Measurements from ENCODE around the gene DNAJC17. TPM values are rescaled to one million over a fixed set of nuclear protein-coding genes. Genes with fewer than 3 reads are reported as not detected.

DNAJC17 gene
- total RNA-seq, 1 donor from 2014 or later: 49.3 TPM

DNA sequence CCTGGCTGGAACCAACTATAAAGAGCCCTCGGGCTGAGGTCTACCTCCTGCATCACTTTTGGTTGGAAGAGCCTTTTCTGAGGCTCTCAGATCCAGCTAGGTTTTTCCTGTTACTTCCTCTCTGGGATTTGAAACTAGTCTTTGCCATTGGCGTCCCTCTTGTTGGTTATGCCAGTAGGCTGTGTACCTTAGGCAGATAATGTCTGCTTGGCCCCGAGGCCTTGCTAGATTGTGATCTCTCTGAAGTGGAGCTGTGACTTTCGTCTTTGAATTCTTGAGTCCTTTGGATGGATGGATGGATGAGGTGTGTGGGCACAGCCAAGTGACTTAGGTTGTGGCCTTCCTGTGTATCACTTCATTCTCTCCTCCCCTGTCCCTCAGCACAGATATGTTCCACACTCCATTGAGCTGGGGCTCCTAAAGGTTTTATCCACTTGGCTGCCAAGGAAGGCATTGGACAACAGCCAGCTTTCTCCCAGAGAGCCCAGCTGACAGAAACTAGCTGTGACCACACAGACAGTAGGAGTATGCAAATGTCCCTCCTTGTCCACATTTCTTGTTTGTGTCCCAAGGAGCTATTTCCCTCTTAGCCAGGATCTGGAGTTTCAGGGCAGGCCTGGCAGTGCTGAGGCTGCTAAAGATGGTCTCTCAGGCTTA lies 7.9 kb upstream of the DNAJC17 start:
- TF ChIP-seq, protein P1, sequence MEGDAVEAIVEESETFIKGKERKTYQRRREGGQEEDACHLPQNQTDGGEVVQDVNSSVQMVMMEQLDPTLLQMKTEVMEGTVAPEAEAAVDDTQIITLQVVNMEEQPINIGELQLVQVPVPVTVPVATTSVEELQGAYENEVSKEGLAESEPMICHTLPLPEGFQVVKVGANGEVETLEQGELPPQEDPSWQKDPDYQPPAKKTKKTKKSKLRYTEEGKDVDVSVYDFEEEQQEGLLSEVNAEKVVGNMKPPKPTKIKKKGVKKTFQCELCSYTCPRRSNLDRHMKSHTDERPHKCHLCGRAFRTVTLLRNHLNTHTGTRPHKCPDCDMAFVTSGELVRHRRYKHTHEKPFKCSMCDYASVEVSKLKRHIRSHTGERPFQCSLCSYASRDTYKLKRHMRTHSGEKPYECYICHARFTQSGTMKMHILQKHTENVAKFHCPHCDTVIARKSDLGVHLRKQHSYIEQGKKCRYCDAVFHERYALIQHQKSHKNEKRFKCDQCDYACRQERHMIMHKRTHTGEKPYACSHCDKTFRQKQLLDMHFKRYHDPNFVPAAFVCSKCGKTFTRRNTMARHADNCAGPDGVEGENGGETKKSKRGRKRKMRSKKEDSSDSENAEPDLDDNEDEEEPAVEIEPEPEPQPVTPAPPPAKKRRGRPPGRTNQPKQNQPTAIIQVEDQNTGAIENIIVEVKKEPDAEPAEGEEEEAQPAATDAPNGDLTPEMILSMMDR (IDR thresholded peaks at IDR 0.05): no peak
- Histone ChIP-seq H2AFZ (replicated peaks) (no peak overlapping the region), H3K4me1 (no peaks in the 10 kb centered on the region), H3K27me3 (no peaks in the 10 kb centered on the region), H3K36me3 (no peaks in the 10 kb centered on the region), H4K20me1 (ENCODE audit: low read depth) (no peaks in the 10 kb centered on the region), H3K27ac (no peak overlapping the region), H3F3A (ENCODE audit: low read depth) (no peaks in the 10 kb centered on the region), H3K79me2 (ENCODE audit: low read depth) (no peaks in the 10 kb centered on the region), H3K4me2 (no peak overlapping the region), H3K4me3 (no peak overlapping the region), H3K9me3 (ENCODE audit: low read depth) (no peaks in the 10 kb centered on the region), H3K9ac (no peak overlapping the region)
- H3K27ac Mint-ChIP-seq: no peak overlapping the region
- H3K4me1 Mint-ChIP-seq: no peaks in the 10 kb centered on the region
- H3K27me3 Mint-ChIP-seq (ENCODE audit: insufficient read depth, low read depth): peaks cover 4% of the 10 kb centered on the region
- H3K4me3 Mint-ChIP-seq: no peak overlapping the region
- DNase-seq (ENCODE audit: low spot score): no peak
- H3K36me3 Mint-ChIP-seq: peaks cover 4% of the 10 kb centered on the region
- H3K9me3 Mint-ChIP-seq: no peaks in the 10 kb centered on the region

DNA sequence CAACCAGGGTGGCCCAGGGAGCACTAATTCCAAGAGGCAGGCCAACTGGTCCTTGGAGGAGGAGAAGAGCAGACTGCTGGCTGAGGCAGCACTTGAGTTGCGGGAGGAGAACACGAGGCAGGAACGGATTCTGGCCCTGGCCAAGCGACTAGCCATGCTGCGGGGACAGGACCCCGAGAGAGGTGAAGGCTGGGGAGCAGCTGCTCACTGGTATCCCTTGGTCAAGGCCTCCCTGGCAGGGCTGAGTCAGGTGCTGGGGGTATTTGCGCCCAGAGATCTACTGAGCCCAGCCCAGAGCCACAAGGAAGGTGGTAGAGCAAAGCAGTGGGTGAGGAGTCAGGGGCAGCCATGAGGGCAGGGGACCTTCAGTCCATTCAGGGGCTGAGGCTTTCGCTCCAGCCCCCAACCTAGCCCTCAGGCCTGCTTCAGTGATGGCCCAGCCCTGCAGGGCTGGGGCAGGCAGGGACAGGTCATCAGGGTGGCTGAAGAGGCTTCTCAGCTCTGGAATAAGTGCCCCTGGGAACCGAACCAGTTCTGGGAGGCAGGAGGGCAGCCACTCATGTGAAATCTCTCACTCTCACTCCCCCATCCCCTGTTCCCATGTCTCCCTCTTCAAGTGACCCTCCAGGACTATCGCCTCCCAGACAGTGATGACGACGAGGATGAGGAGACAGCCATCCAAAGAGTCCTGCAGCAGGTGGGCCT lies 5.6 kb upstream of the DNAJC17 start:
- Histone ChIP-seq H3F3A (ENCODE audit: low read depth) (no peaks in the 10 kb centered on the region), H3K9ac (no peak overlapping the region), H3K27ac (no peak overlapping the region), H3K79me2 (ENCODE audit: low read depth) (no peaks in the 10 kb centered on the region), H3K36me3 (no peaks in the 10 kb centered on the region), H3K4me2 (no peak overlapping the region), H2AFZ (replicated peaks) (no peak overlapping the region), H3K9me3 (ENCODE audit: low read depth) (no peaks in the 10 kb centered on the region), H3K4me1 (no peaks in the 10 kb centered on the region), H3K27me3 (no peaks in the 10 kb centered on the region), H4K20me1 (ENCODE audit: low read depth) (no peaks in the 10 kb centered on the region), H3K4me3 (no peak overlapping the region)
- H3K27ac Mint-ChIP-seq: peak overlapping the region; percentile 29
- no peaks in the 10 kb centered on the region for H3K9me3 Mint-ChIP-seq
- H3K4me3 Mint-ChIP-seq: no peak overlapping the region
- H3K36me3 Mint-ChIP-seq: peaks cover 4% of the 10 kb centered on the region
- DNase-seq (ENCODE audit: low spot score): no peak
- peaks cover 8% of the 10 kb centered on the region for H3K4me1 Mint-ChIP-seq
- H3K27me3 Mint-ChIP-seq (ENCODE audit: insufficient read depth, low read depth): peaks cover 4% of the 10 kb centered on the region
- TF ChIP-seq, protein P1 (IDR thresholded peaks at IDR 0.05): no peak
- TF ChIP-seq EZH2 (IDR thresholded peaks at IDR 0.05): no peak
- TF ChIP-seq EZH2phosphoT487 (IDR thresholded peaks at IDR 0.05): no peak

DNA sequence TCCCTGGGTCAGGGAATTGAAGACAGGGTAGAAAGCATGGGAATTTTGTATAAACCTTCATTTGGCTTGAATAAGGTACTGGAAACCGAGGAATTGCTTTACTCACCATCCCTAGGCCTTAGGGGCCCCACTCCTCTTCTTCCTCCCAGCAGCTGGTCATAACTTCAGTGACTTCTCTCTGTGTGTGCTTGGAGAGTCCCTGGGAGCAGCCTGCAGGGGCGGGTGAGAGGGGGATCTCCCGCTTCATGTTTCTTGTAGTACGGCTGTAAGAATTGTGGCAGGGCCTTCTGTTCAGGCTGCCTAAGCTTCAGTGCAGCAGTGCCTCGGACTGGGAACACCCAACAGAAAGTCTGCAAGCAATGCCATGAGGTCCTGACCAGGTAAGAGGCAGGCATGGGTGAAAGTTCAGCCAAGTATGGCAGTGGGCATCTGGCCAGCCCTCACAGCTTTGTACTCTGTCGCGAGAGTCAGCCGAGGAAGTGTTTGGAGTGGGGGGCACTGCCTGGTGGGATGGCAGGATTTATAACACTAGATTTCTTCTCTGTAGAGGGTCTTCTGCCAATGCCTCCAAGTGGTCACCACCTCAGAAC lies 1.7 kb upstream of the DNAJC17 start:
- Histone ChIP-seq H2AFZ (replicated peaks) (no peak overlapping the region), H3K4me2 (no peak overlapping the region), H3K27me3 (no peaks in the 10 kb centered on the region), H3K4me1 (peaks cover 5% of the 10 kb centered on the region), H3K79me2 (ENCODE audit: low read depth) (peaks cover 22% of the 10 kb centered on the region), H3K9me3 (ENCODE audit: low read depth) (no peaks in the 10 kb centered on the region), H3K27ac (no peak overlapping the region), H4K20me1 (ENCODE audit: low read depth) (no peaks in the 10 kb centered on the region), H3K36me3 (no peaks in the 10 kb centered on the region), H3K9ac (no peak overlapping the region), H3F3A (ENCODE audit: low read depth) (peaks cover 9% of the 10 kb centered on the region), H3K4me3 (no peak overlapping the region)
- DNase-seq (ENCODE audit: low spot score): no peak
- Mint-ChIP-seq H3K27me3 (ENCODE audit: insufficient read depth, low read depth) (peaks cover 2% of the 10 kb centered on the region), H3K27ac (peak overlapping the region; percentile 14), H3K9me3 (no peaks in the 10 kb centered on the region), H3K4me3 (peak overlapping the region; percentile 14), H3K4me1 (peaks cover 21% of the 10 kb centered on the region), H3K36me3 (no peaks in the 10 kb centered on the region)
- TF ChIP-seq EZH2 (IDR thresholded peaks at IDR 0.05) (no peak), EZH2phosphoT487 (IDR thresholded peaks at IDR 0.05) (no peak)
- TF ChIP-seq, protein P1 (IDR thresholded peaks at IDR 0.05): no peak

Data from neural progenitor cell (in vitro differentiated cells).